Testis (tissue), 3 donors: ENCODE data around the gene POU1F1. TPM values are rescaled to one million over a fixed set of nuclear protein-coding genes. Genes with fewer than 3 reads are reported as not detected.
"Not testable (repeated sequence)": the region's sequence is repeated elsewhere in the genome, so short reads cannot be mapped to it uniquely, and the experiment has no call there.

Experiments used
- DNase-seq: peaks from one replicate; pipeline ENCODE4 v3.0.0-alpha.2; 2019
- H3K27ac ChIP-seq, 2 donors: fragments of 200-600 bp; sonication (generic); one replicate each; pipeline ENCODE4 v1.5.1; 2019
- H3K27me3 ChIP-seq: fragments of 200-600 bp; sonication (generic); one replicate; pipeline ENCODE4 v1.5.1; 2019
- H3K36me3 ChIP-seq: fragments of 200-600 bp; sonication (generic); one replicate; pipeline ENCODE4 v1.5.1; 2017; ENCODE audit warnings: low read depth; ENCODE audit errors: missing control alignments
- H3K4me1 ChIP-seq: fragments of 200-600 bp; sonication (generic); one replicate; pipeline ENCODE4 v1.5.1; 2019
- H3K4me3 ChIP-seq, 2 donors: fragments of 200-600 bp; sonication (generic); one replicate each; pipeline ENCODE4 v1.5.1; 2017 to 2019
- H3K9me3 ChIP-seq: fragments of 200-600 bp; sonication (generic); one replicate; pipeline ENCODE4 v1.5.1; 2017
- CTCF ChIP-seq, 3 experiments: fragments of 450-650 bp in 2 of 3; fragments of 200-600 bp in 1 of 3; sonication (generic) in 1 of 3; IDR thresholded peaks; one replicate each; pipeline ENCODE4 v1.5.1; 2016 to 2019; ENCODE audit warnings: antibody characterized with exemption in 3 of 3, mild to moderate bottlenecking in 2 of 3, moderate library complexity in 1 of 3
- POLR2A ChIP-seq: fragments of 450-650 bp; IDR thresholded peaks from one replicate; pipeline ENCODE4 v1.6.1; 2017; ENCODE audit warnings: antibody characterized with exemption, mild to moderate bottlenecking, moderate library complexity
- WGBS, 2 donors: methylation state at CpG; one replicate each; pipeline ENCODE4 v1.1.5; 2018; 5-methylcytosine and 5-hydroxymethylcytosine counted together
- intact Hi-C: fragments of 100-400 bp; cut with DNase I; formaldehyde crosslinking; loops from one replicate; pipeline ENCODE4 v1.15.1; 2023; ENCODE audit warnings: low total_unique reads
- polyA plus RNA-seq: library from polyadenylated mRNA; stranded (reverse); fragments of 350-450 nt; fragmentation: Illumina TruSeq; extraction: RNeasy Lipid Tissue Mini Kit (QIAGEN cat#74804); gene quantifications from one replicate; pipeline ENCODE4 v1.2.3, GENCODE V29; 2014; ENCODE audit warnings: low read depth, low replicate concordance; ENCODE audit not compliant: insufficient read depth
- total RNA-seq, 2 donors: library from RNA; depleted of rRNA; stranded (reverse); fragments of >200 nt; gene quantifications; one replicate each; pipeline ENCODE4 v1.2.3, GENCODE V29; 2016

POU1F1 gene
- total and polyA plus RNA-seq, 3 donors from 2014 or later: not detected

GRCh38 chr3:87267953-87268645 is 8.3 kb downstream of the POU1F1 start:
- no peaks in the 10 kb centered on the region for H3K36me3 ChIP-seq

GRCh38 chr3:87261925-87262324 is 14.5 kb downstream of the POU1F1 start:
- no peak for TF ChIP-seq CTCF (IDR thresholded peaks at IDR 0.05)
- no peak for TF ChIP-seq POLR2A
- no peak for DNase-seq
- WGBS, 2 donors: 82 to 90% methylated on average over 2 of the region's 2 CpGs
- Histone ChIP-seq H3K4me3 (no peak overlapping the region), H3K9me3 (no peaks in the 10 kb centered on the region), H3K27me3 (no peaks in the 10 kb centered on the region), H3K27ac (no peak overlapping the region), H3K36me3 (no peaks in the 10 kb centered on the region), H3K4me1 (no peaks in the 10 kb centered on the region)
- intact Hi-C loops: no loop called here

More at GRCh38 chr3:87267953-87268645, 8.3 kb downstream of the POU1F1 start:
- H3K27me3 ChIP-seq: no peaks in the 10 kb centered on the region
- TF ChIP-seq CTCF (IDR thresholded peaks at IDR 0.05) (no peak), POLR2A (no peak)
- intact Hi-C loops: no loop called here
- WGBS, 2 donors: 77 to 78% methylated on average over 8 of the region's 8 CpGs
- no peak overlapping the region for H3K4me3 ChIP-seq
- no peaks in the 10 kb centered on the region for H3K4me1 ChIP-seq
- no peak for DNase-seq
- H3K27ac ChIP-seq: no peak overlapping the region
- no peaks in the 10 kb centered on the region for H3K9me3 ChIP-seq

GRCh38 chr3:87260270-87260669 is 16.1 kb downstream of the POU1F1 start:
- WGBS, 2 donors: 48 to 49% methylated on average over 4 of the region's 4 CpGs

GRCh38 chr3:87250009-87250408 is 26.4 kb downstream of the POU1F1 start:
- H3K27ac ChIP-seq: no peak overlapping the region
- 83 to 100% methylated on average over 1 of the region's 1 CpG for WGBS, 2 donors
- no peak overlapping the region for H3K4me3 ChIP-seq
- DNase-seq: no peak
- H3K4me1 ChIP-seq: no peaks in the 10 kb centered on the region
- TF ChIP-seq CTCF (IDR thresholded peaks at IDR 0.05) (no peak), POLR2A (no peak)
- no peaks in the 10 kb centered on the region for H3K27me3 ChIP-seq
- H3K36me3 ChIP-seq: no peaks in the 10 kb centered on the region
- no peaks in the 10 kb centered on the region for H3K9me3 ChIP-seq
- intact Hi-C loops: no loop called here

More at GRCh38 chr3:87260270-87260669, 16.1 kb downstream of the POU1F1 start:
- TF ChIP-seq POLR2A (no peak), CTCF (IDR thresholded peaks at IDR 0.05) (peak in 2 of 3 experiments; percentile 44 to 53)
- Histone ChIP-seq H3K27me3 (no peaks in the 10 kb centered on the region), H3K9me3 (no peaks in the 10 kb centered on the region), H3K4me1 (no peaks in the 10 kb centered on the region), H3K4me3 (no peak overlapping the region), H3K27ac (no peak overlapping the region), H3K36me3 (no peaks in the 10 kb centered on the region)
- peak; percentile 64 for DNase-seq
- intact Hi-C loops: no loop called here

- Histone ChIP-seq H3K27me3 (no peaks in the 10 kb centered on the region), H3K4me1 (no peaks in the 10 kb centered on the region), H3K9me3 (no peaks in the 10 kb centered on the region), H3K27ac (no peak overlapping the region), H3K36me3 (no peaks in the 10 kb centered on the region), H3K4me3 (no peak overlapping the region)
- DNase-seq: no peak
- no peak for TF ChIP-seq POLR2A
- TF ChIP-seq CTCF (IDR thresholded peaks at IDR 0.05): no peak
- intact Hi-C loops: no loop called here
- WGBS, 2 donors: 92 to 96% methylated on average over 1 of the region's 1 CpG
Measured at GRCh38 chr3:87248831-87249230, 27.6 kb downstream of the POU1F1 start.

- H3K9me3 ChIP-seq, H3K27me3 ChIP-seq, H3K4me3 ChIP-seq, H3K36me3 ChIP-seq, intact Hi-C loops, H3K27ac ChIP-seq, DNase-seq, H3K4me1 ChIP-seq: not testable (repeated sequence)
- WGBS, 2 donors: 92 to 93% methylated on average over 6 of the region's 6 CpGs
Measured at GRCh38 chr3:87248231-87248630, 28.2 kb downstream of the POU1F1 start.
